Astrocyte (in vitro differentiated cells and primary cell): ENCODE results near the gene WDR37.

Experiments used
- EZH2 ChIP-seq: IDR thresholded peaks from 2 replicates; pipeline ENCODE4 v1.6.1; 2012; ENCODE audit warnings: mild to moderate bottlenecking, low read length, inconsistent platforms; ENCODE audit not compliant: insufficient read depth
- TF ChIP-seq, protein P1 (sequence below): IDR thresholded peaks from 2 replicates; pipeline ENCODE4 v1.5.1; 2011; ENCODE audit warnings: low read depth, mild to moderate bottlenecking, inconsistent platforms, low read length, moderate library complexity; ENCODE audit not compliant: insufficient read depth

DNA sequence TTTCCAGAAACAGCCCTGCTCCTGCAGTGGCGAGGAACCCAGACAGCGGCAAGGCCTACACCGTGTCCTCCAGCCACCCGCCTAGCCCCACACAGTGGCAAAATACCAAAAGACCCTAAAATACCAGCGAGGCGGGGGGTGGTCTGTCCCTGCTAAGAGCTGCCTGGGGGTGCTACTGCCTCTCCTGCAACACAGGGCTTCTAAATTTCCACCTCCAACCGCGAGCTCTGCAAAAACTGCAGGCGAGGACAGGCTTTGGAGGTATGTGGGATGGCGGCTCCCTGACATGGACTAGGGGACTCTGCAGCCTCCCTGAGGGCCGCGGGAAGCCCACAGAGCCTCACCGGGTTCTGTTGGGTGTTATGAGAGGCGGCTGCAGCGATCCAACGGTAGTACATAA is 122.3 kb downstream of the WDR37 start:
- TF ChIP-seq, protein P1, sequence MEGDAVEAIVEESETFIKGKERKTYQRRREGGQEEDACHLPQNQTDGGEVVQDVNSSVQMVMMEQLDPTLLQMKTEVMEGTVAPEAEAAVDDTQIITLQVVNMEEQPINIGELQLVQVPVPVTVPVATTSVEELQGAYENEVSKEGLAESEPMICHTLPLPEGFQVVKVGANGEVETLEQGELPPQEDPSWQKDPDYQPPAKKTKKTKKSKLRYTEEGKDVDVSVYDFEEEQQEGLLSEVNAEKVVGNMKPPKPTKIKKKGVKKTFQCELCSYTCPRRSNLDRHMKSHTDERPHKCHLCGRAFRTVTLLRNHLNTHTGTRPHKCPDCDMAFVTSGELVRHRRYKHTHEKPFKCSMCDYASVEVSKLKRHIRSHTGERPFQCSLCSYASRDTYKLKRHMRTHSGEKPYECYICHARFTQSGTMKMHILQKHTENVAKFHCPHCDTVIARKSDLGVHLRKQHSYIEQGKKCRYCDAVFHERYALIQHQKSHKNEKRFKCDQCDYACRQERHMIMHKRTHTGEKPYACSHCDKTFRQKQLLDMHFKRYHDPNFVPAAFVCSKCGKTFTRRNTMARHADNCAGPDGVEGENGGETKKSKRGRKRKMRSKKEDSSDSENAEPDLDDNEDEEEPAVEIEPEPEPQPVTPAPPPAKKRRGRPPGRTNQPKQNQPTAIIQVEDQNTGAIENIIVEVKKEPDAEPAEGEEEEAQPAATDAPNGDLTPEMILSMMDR, result no peak
- no peak for TF ChIP-seq EZH2
